ENCODE data around the gene SETMAR.

SETMAR gene

GRCh38 chr3:4359805-4360502 is 56.8 kb downstream of the SETMAR start:
- TF ChIP-seq, protein P1, sequence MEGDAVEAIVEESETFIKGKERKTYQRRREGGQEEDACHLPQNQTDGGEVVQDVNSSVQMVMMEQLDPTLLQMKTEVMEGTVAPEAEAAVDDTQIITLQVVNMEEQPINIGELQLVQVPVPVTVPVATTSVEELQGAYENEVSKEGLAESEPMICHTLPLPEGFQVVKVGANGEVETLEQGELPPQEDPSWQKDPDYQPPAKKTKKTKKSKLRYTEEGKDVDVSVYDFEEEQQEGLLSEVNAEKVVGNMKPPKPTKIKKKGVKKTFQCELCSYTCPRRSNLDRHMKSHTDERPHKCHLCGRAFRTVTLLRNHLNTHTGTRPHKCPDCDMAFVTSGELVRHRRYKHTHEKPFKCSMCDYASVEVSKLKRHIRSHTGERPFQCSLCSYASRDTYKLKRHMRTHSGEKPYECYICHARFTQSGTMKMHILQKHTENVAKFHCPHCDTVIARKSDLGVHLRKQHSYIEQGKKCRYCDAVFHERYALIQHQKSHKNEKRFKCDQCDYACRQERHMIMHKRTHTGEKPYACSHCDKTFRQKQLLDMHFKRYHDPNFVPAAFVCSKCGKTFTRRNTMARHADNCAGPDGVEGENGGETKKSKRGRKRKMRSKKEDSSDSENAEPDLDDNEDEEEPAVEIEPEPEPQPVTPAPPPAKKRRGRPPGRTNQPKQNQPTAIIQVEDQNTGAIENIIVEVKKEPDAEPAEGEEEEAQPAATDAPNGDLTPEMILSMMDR (IDR thresholded peaks at IDR 0.05; ENCODE audit: low read depth, low read length) = no peak
- H3K4me3 ChIP-seq (ENCODE audit: low read depth, low read length) = no peak overlapping the region

DNA sequence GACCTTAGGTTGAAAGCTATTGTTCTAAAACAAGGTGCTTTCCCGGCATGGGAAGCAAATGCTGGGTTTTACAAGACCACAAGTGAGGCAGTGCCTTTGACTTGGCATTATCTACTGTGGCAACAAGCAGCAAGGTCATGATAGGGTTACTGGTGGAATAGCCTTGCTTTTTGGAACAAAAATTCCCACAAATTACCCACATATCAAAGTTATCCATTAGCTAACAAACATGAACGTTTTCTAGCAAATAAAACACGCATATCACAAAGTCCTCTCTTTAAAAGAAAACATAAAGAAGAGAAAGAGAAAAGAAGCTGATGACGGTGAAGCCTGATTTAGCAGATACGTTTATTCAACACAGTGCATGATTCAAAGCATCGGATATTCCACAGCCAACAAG is 57.6 kb downstream of the SETMAR start:
- TF ChIP-seq, protein P1 (IDR thresholded peaks at IDR 0.05; ENCODE audit: low read depth, low read length) = no peak
- no peak overlapping the region for H3K4me3 ChIP-seq (ENCODE audit: low read depth, low read length)

DNA sequence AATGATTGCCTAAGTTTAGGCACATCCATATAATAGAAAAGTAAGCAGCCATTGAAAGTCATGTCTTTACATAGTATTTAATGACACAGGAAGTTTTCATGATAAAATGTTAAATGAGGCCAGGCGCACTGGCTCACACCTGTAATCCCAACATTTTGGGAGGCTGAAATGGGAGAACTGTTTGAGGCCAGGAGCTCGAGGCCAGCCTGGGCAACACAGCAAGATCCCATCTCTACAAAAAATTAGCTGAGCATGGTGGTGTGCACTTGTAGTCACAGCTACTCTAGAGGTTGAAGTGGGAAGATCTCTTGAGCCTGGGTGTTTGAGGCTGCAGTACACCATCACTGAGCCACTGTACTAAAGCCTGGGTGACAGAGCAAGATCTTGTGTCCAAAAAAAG is 59.4 kb downstream of the SETMAR start:
- no peak overlapping the region for H3K4me3 ChIP-seq (ENCODE audit: low read depth, low read length)
- TF ChIP-seq, protein P1 (IDR thresholded peaks at IDR 0.05; ENCODE audit: low read depth, low read length) = no peak

All from WI38 (cell line).